K562 (cell line): ENCODE measurements around the gene PLAGL1.

Source experiments
- BHLHE40 ChIP-seq: IDR thresholded peaks from 2 replicates; pipeline ENCODE4 v1.6.1; 2011; ENCODE audit warnings: low read length, improper control_type of control experiment
- CBX3 ChIP-seq, 2 experiments: IDR thresholded peaks; 1 replicate in 1 of 2; 2 replicates in 1 of 2; pipeline ENCODE4 v1.6.1; 2012; ENCODE audit warnings: inconsistent platforms in 2 of 2, low read length in 2 of 2, borderline replicate concordance in 1 of 2, control low read depth in 1 of 2
- EGR1 ChIP-seq: fragments of 450-650 bp; conservative IDR thresholded peaks from 2 replicates; pipeline ENCODE4 v1.6.1; 2017; ENCODE audit warnings: mild to moderate bottlenecking
- KLF10 ChIP-seq: fragments of 250-450 bp; sonication (Bioruptor Pico); IDR thresholded peaks from 2 replicates; pipeline ENCODE4 v1.6.1; 2021; ENCODE audit warnings: matching md5 sums
- MAFK ChIP-seq: IDR thresholded peaks from 2 replicates; pipeline ENCODE4 v1.6.1; 2011; ENCODE audit warnings: low read length, improper control_type of control experiment
- NBN ChIP-seq: fragments of 450-650 bp; IDR thresholded peaks from 2 replicates; pipeline ENCODE4 v1.6.1; 2016; ENCODE audit warnings: low read depth, mild to moderate bottlenecking
- POLR2A ChIP-seq: fragments of 450-650 bp; conservative IDR thresholded peaks from 2 replicates; pipeline ENCODE4 v1.6.1; 2016
- SETDB1 ChIP-seq: IDR thresholded peaks from one replicate; pipeline ENCODE4 v1.6.1; 2012; ENCODE audit warnings: low read length, control low read depth, inconsistent platforms
- SMARCA5 ChIP-seq: fragments of 450-650 bp; IDR thresholded peaks from 2 replicates; pipeline ENCODE4 v1.6.1; 2016
- YY1 ChIP-seq, 3 experiments: IDR thresholded peaks; 2 replicates each; pipeline ENCODE4 v1.6.1; 2011; ENCODE audit warnings: low read length in 2 of 3, mild to moderate bottlenecking in 2 of 3, moderate library complexity in 2 of 3, borderline replicate concordance in 1 of 3, control low read depth in 1 of 3, low read depth in 1 of 3; ENCODE audit not compliant: insufficient read depth in 3 of 3, insufficient replicate concordance in 2 of 3, control insufficient read depth in 1 of 3, insufficient read length in 1 of 3; ENCODE audit errors: extremely low read depth in 1 of 3
- ZNF140 ChIP-seq: fragments of 250-450 bp; sonication (Bioruptor Pico); IDR thresholded peaks from 2 replicates; pipeline ENCODE4 v1.8.0; 2021; ENCODE audit warnings: moderate library complexity, mild to moderate bottlenecking, inconsistent platforms
- ZNF398 ChIP-seq: fragments of 250-450 bp; sonication (Bioruptor Pico); IDR thresholded peaks from 2 replicates; pipeline ENCODE4 v1.8.0; 2021; ENCODE audit warnings: moderate library complexity, mild to moderate bottlenecking, inconsistent platforms
- TF ChIP-seq, protein P1 (sequence below), 3 experiments: IDR thresholded peaks in 2 of 3; conservative IDR thresholded peaks in 1 of 3; 2 replicates each; pipeline ENCODE4 v1.5.1; 2011 to 2012; ENCODE audit warnings: low read length in 3 of 3, mild to moderate bottlenecking in 3 of 3, control low read depth in 2 of 3, improper control_type of control experiment in 1 of 3, inconsistent platforms in 1 of 3, low read depth in 1 of 3, mixed read lengths in 1 of 3, moderate library complexity in 1 of 3; ENCODE audit not compliant: insufficient read depth in 2 of 3
- TF ChIP-seq, protein P2 (sequence below), 2 experiments: fragments of 150-350 bp in 1 of 2; IDR thresholded peaks; 2 replicates each; pipeline ENCODE4 v1.6.1; 2012 to 2016; ENCODE audit warnings: low read depth in 2 of 2, low read length in 2 of 2, mild to moderate bottlenecking in 1 of 2, moderate library complexity in 1 of 2

GRCh38 chr6:143934331-143934730 lies 73.7 kb downstream of the PLAGL1 start:
- TF ChIP-seq, protein P1, sequence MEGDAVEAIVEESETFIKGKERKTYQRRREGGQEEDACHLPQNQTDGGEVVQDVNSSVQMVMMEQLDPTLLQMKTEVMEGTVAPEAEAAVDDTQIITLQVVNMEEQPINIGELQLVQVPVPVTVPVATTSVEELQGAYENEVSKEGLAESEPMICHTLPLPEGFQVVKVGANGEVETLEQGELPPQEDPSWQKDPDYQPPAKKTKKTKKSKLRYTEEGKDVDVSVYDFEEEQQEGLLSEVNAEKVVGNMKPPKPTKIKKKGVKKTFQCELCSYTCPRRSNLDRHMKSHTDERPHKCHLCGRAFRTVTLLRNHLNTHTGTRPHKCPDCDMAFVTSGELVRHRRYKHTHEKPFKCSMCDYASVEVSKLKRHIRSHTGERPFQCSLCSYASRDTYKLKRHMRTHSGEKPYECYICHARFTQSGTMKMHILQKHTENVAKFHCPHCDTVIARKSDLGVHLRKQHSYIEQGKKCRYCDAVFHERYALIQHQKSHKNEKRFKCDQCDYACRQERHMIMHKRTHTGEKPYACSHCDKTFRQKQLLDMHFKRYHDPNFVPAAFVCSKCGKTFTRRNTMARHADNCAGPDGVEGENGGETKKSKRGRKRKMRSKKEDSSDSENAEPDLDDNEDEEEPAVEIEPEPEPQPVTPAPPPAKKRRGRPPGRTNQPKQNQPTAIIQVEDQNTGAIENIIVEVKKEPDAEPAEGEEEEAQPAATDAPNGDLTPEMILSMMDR (IDR thresholded peaks at IDR 0.05 in 2 of 3, conservative IDR thresholded peaks at IDR 0.05 in 1 of 3; ENCODE audit: insufficient read depth in 2 of 3, low read depth in 1 of 3, low read length in 3 of 3) = no peak
- TF ChIP-seq EGR1 (no peak), KLF10 (CRISPR knock-in tag) (no peak), SMARCA5 (no peak), YY1 (IDR thresholded peaks at IDR 0.05; ENCODE audit: borderline replicate concordance in 1 of 3, control insufficient read depth in 1 of 3, extremely low read depth in 1 of 3, insufficient read depth in 3 of 3, insufficient read length in 1 of 3, insufficient replicate concordance in 2 of 3, low read depth in 1 of 3, low read length in 2 of 3) (no peak), ZNF140 (CRISPR knock-in tag) (no peak), CBX3 (IDR thresholded peaks at IDR 0.05; ENCODE audit: borderline replicate concordance in 1 of 2, low read length in 2 of 2) (no peak), POLR2A (no peak), ZNF398 (CRISPR knock-in tag) (no peak), BHLHE40 (no peak), NBN (no peak), SETDB1 (no peak), MAFK (no peak)
- TF ChIP-seq, protein P2, sequence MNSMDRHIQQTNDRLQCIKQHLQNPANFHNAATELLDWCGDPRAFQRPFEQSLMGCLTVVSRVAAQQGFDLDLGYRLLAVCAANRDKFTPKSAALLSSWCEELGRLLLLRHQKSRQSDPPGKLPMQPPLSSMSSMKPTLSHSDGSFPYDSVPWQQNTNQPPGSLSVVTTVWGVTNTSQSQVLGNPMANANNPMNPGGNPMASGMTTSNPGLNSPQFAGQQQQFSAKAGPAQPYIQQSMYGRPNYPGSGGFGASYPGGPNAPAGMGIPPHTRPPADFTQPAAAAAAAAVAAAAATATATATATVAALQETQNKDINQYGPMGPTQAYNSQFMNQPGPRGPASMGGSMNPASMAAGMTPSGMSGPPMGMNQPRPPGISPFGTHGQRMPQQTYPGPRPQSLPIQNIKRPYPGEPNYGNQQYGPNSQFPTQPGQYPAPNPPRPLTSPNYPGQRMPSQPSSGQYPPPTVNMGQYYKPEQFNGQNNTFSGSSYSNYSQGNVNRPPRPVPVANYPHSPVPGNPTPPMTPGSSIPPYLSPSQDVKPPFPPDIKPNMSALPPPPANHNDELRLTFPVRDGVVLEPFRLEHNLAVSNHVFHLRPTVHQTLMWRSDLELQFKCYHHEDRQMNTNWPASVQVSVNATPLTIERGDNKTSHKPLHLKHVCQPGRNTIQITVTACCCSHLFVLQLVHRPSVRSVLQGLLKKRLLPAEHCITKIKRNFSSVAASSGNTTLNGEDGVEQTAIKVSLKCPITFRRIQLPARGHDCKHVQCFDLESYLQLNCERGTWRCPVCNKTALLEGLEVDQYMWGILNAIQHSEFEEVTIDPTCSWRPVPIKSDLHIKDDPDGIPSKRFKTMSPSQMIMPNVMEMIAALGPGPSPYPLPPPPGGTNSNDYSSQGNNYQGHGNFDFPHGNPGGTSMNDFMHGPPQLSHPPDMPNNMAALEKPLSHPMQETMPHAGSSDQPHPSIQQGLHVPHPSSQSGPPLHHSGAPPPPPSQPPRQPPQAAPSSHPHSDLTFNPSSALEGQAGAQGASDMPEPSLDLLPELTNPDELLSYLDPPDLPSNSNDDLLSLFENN (IDR thresholded peaks at IDR 0.05; ENCODE audit: low read depth in 2 of 2, low read length in 2 of 2) = no peak
